Measurements from ENCODE around the gene HLA-DQB1. TPM values are rescaled to one million over a fixed set of nuclear protein-coding genes. Genes with fewer than 3 reads are reported as not detected.

HLA-DQB1 gene
- total RNA-seq, 4 donors from 2014 or later, result 0.71 to 5.8 (median 4.8) TPM; not detected in 1

DNA sequence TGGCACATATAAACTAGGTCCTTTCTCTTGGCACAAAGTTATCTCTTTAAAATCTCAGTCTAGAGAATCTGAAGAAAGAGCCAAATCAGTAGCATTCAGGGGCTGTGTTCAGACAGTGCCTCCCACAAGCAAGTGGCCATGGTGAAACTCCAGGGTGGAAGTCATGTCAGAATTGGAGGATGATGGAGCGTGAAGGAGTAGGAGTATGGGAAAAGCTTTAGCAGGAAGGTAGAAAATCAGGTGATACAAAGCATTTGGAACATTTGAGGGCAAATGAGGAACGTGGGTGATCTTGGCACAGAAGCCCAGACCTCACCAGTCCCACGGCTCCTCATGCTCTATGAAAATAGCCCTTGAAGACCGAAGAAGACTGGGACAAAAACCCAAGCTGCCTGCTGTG lies 2.8 kb upstream of the HLA-DQB1 start:
- no peak for DNase-seq (ENCODE audit: extremely low spot score)

DNA sequence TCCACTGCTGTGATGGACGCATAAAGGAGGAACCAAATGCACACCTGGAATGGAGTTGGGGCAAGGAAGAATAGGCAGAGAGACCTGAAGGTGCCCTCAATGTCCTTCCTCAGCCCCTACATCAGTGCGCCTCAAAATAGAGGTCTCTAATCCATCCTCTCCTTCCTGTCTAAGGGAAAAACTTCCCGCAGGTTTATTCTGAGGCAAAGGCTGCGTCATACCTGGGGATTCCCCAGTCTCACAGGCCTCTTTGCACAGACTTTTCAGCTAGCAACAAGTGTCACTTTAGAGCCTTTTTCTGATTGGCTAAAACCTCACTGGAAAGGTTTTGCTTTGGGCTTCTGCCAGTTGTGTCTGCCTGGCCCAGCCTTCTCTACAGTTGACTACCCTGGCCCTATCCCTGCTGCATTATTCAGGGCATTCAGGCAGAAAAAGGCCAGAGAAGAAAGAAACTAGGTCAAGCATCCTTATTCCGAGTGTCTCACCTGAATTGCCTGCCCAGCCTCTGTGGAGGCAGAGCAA lies 1.8 kb upstream of the HLA-DQB1 start:
- H3K4me1 ChIP-seq, result no peaks in the 10 kb centered on the region
- 67% methylated on average over 5 of the region's 5 CpGs for WGBS
- peak overlapping the region in 2 of 4 donors; percentile 26 to 27 for H3K27ac ChIP-seq (replicated peaks in 1 of 4)
- H3K27me3 ChIP-seq, result peaks cover 0 to 6% (median 0%) of the 10 kb centered on the region in 4 donors
- intact Hi-C loops (cut with DNase I), result loop anchor here (5.0 kb wide), 1 partner anchor 94 kb away; the partner anchor contains the start of gene HLA-DQB2
- H3K9me3 ChIP-seq, result peaks cover 0 to 18% (median 0%) of the 10 kb centered on the region in 4 donors
- peak; percentile 9 to 33 for TF ChIP-seq POLR2AphosphoS5 (IDR thresholded peaks at IDR 0.05)
- TF ChIP-seq POLR2A (IDR thresholded peaks at IDR 0.05; ENCODE audit: low read depth), result no peak
- TF ChIP-seq, protein P1, sequence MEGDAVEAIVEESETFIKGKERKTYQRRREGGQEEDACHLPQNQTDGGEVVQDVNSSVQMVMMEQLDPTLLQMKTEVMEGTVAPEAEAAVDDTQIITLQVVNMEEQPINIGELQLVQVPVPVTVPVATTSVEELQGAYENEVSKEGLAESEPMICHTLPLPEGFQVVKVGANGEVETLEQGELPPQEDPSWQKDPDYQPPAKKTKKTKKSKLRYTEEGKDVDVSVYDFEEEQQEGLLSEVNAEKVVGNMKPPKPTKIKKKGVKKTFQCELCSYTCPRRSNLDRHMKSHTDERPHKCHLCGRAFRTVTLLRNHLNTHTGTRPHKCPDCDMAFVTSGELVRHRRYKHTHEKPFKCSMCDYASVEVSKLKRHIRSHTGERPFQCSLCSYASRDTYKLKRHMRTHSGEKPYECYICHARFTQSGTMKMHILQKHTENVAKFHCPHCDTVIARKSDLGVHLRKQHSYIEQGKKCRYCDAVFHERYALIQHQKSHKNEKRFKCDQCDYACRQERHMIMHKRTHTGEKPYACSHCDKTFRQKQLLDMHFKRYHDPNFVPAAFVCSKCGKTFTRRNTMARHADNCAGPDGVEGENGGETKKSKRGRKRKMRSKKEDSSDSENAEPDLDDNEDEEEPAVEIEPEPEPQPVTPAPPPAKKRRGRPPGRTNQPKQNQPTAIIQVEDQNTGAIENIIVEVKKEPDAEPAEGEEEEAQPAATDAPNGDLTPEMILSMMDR (IDR thresholded peaks at IDR 0.05), result no peak
- H3K36me3 ChIP-seq, result no peaks in the 10 kb centered on the region
- no peak for DNase-seq (ENCODE audit: extremely low spot score)
- no peak overlapping the region for H3K4me3 ChIP-seq

More for the DNA sequence above, 2.8 kb upstream of the HLA-DQB1 start:
- no peaks in the 10 kb centered on the region for H3K4me1 ChIP-seq
- H3K4me3 ChIP-seq, result no peak overlapping the region
- no peaks in the 10 kb centered on the region for H3K36me3 ChIP-seq
- no peak overlapping the region for H3K27ac ChIP-seq (replicated peaks in 1 of 4)
- 64% methylated on average over 4 of the region's 4 CpGs for WGBS
- intact Hi-C loops (cut with DNase I), result loop anchor here (5.0 kb wide), 1 partner anchor 93 kb away; the partner anchor contains the start of gene HLA-DQB2
- peaks cover 0 to 22% (median 0%) of the 10 kb centered on the region in 4 donors for H3K9me3 ChIP-seq
- H3K27me3 ChIP-seq, result peaks cover 0 to 6% (median 0%) of the 10 kb centered on the region in 4 donors
- no peak for TF ChIP-seq POLR2A (IDR thresholded peaks at IDR 0.05; ENCODE audit: low read depth)
- TF ChIP-seq, protein P1 (IDR thresholded peaks at IDR 0.05), result no peak
- no peak for TF ChIP-seq EP300 (IDR thresholded peaks at IDR 0.05)
- TF ChIP-seq POLR2AphosphoS5 (IDR thresholded peaks at IDR 0.05), result no peak

DNA sequence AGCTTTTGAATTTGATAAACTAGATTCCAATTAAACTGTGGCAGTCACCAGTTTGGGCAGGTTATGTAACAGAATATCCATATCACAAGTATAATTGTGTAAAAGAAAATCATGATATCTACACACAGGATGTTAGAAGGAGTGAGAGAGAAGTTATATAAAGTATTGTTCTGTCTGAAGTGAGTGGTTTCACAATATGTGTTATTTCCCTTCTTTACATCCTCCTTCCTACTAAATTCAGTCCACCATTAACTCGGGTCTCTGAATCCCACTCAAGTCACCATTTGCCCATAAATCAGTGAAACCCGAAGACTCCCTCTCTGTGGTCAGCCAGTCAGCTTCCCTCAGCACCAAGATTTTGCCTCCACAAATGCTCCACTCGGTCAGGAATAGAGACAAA lies 796 bp downstream of the HLA-DQB1 start:
- whole genome bisulfite sequencing, result 20% methylated on average over 3 of the region's 3 CpGs
- intact Hi-C loops (cut with DNase I), result loop anchor here (5.0 kb wide), 1 partner anchor 97 kb away; the partner anchor contains the start of gene HLA-DQB2

DNA sequence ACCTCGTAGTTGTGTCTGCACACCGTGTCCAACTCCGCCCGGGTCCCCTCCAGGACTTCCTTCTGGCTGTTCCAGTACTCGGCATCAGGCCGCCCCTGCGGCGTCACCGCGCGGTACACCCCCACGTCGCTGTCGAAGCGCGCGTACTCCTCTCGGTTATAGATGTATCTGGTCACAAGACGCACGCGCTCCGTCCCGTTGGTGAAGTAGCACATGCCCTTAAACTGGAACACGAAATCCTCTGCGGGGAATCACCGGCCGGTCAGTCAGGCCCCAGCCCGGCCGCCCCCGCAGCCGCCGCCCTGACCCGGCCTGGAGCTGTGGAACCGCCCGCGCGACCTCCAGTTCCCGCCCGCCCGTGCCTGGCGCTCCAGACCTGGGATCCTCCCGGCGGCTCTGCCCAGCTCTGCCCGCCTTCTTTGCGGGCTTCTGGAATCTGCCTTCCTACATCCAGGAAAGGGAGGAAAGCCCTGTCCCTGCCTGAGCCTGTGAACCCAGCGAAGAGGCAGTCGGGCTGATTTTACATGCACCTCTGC lies 1.6 kb downstream of the HLA-DQB1 start:
- Histone ChIP-seq H3K27me3 (peaks cover 0 to 6% (median 0%) of the 10 kb centered on the region in 4 donors), H3K4me3 (peak overlapping the region in 1 of 4 donors; percentile 38), H3K36me3 (no peaks in the 10 kb centered on the region), H3K4me1 (no peaks in the 10 kb centered on the region), H3K9me3 (no peaks in the 10 kb centered on the region), H3K27ac (replicated peaks in 1 of 4) (no peak overlapping the region)
- TF ChIP-seq, protein P1 (IDR thresholded peaks at IDR 0.05), result no peak
- TF ChIP-seq POLR2AphosphoS5 (IDR thresholded peaks at IDR 0.05), result peak in 1 of 2 donors; percentile 20
- WGBS, result 2% methylated on average over 7 of the region's 47 CpGs
- DNase-seq (ENCODE audit: extremely low spot score), result no peak
- intact Hi-C loops (cut with DNase I), result loop anchor here (5.0 kb wide), 1 partner anchor 97 kb away; the partner anchor contains the start of gene HLA-DQB2

More for the DNA sequence above, 796 bp downstream of the HLA-DQB1 start:
- DNase-seq (ENCODE audit: extremely low spot score), result no peak
- H3K4me1 ChIP-seq, result no peaks in the 10 kb centered on the region
- no peaks in the 10 kb centered on the region for H3K36me3 ChIP-seq
- H3K4me3 ChIP-seq, result no peak overlapping the region
- H3K27ac ChIP-seq (replicated peaks in 1 of 4), result no peak overlapping the region
- no peaks in the 10 kb centered on the region for H3K9me3 ChIP-seq
- no peak for TF ChIP-seq POLR2AphosphoS5 (IDR thresholded peaks at IDR 0.05)
- TF ChIP-seq, protein P1 (IDR thresholded peaks at IDR 0.05), result no peak
- TF ChIP-seq EP300 (IDR thresholded peaks at IDR 0.05), result no peak
- TF ChIP-seq POLR2A (IDR thresholded peaks at IDR 0.05; ENCODE audit: low read depth), result no peak
- H3K27me3 ChIP-seq, result peaks cover 0 to 6% (median 0%) of the 10 kb centered on the region in 4 donors

All from esophagus muscularis mucosa (tissue), 4 donors.